ENCODE measurements around the gene OR12D1. TPM values are rescaled to one million over a fixed set of nuclear protein-coding genes. Genes with fewer than 3 reads are reported as not detected.

The OR12D1 gene
- total and polyA plus RNA-seq, 2 of the 4 experiments (the other 2 are of a cell fraction): not detected

DNA sequence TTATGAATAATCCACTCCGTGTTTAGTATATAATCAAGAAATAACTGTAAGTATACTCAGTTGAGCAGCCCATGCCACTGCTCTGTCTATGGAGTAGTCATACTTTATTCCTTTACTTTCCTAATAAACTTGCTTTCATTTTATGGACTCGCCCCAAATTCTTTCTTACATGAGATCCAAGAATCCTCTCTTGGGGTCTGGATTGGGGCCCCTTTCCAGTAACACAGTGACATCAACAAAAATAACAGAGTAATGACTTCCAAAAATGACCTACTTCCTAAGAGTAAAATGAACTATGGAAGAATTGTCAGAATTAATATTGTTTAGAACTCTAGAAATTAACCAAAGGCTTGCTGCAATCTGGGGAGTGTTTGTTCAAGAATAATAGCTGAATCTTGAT lies 51.1 kb downstream of the OR12D1 start:
- WGBS, 2 experiments (ENCODE audit: extremely low coverage in 2 of 2, insufficient read length in 1 of 2): no CpG with 5 or more reads among the region's 2 CpGs
- H3K56ac ChIP-seq (ENCODE audit: extremely low read depth, insufficient read depth, low read length): no peak overlapping the region
- in situ Hi-C loops (cut with MboI; ENCODE audit: low sequenced_read_pairs): no loop called here
- CTCF ChIA-PET: no interaction called here
- no peak overlapping the region for H3K27ac ChIP-seq (ENCODE audit: insufficient read depth, low read length)
- H3K9ac ChIP-seq (ENCODE audit: low read depth, low read length): no peak overlapping the region
- intact Hi-C loops (cut with micrococcal nuclease): no loop called here
- DNase-seq (no peak), ATAC-seq (ENCODE audit: low read depth) (no peak)
- no peak overlapping the region for H3K18ac ChIP-seq (ENCODE audit: low read depth, low read length)
- BruUV-seq (replicated peaks): no TSS peak
- no peak overlapping the region for H3K4me3 ChIP-seq (ENCODE audit: insufficient read depth, low read depth, low read length)
- H4K5ac ChIP-seq (ENCODE audit: low read depth, low read length): no peak overlapping the region
- H2AK5ac ChIP-seq (ENCODE audit: low read depth, low read length): no peak overlapping the region
- H2AK9ac ChIP-seq (replicated peaks; ENCODE audit: low read depth, low read length, poor library complexity): no peak overlapping the region
- H3K9me3 ChIP-seq (ENCODE audit: control insufficient read depth, insufficient read depth, low read length): peaks cover 14% of the 10 kb centered on the region
- H3K4me1 ChIP-seq (ENCODE audit: control insufficient read depth, insufficient read depth, low read length): no peaks in the 10 kb centered on the region
- POLR2A ChIA-PET (ENCODE audit: unreplicated experiment): no interaction called here
- no peak overlapping the region for H3K23ac ChIP-seq (ENCODE audit: low read depth, low read length)
- no peak overlapping the region for H4K8ac ChIP-seq (ENCODE audit: low read depth in 2 of 2, low read length in 2 of 2)
- H3K36me3 ChIP-seq (ENCODE audit: control insufficient read depth, insufficient read depth, low read length): no peaks in the 10 kb centered on the region
- H4K91ac ChIP-seq (ENCODE audit: insufficient read depth, low read depth, low read length): no peak overlapping the region
- H2AFZ ChIP-seq (replicated peaks; ENCODE audit: low read length, poor library complexity): no peak overlapping the region
- TF ChIP-seq RCOR1 (IDR thresholded peaks at IDR 0.05; ENCODE audit: insufficient replicate concordance, low read length) (no peak), RFX5 (IDR thresholded peaks at IDR 0.05; ENCODE audit: low read depth, low read length) (no peak), RAD21 (IDR thresholded peaks at IDR 0.05; ENCODE audit: low read length) (no peak)
- H2BK20ac ChIP-seq (ENCODE audit: low read depth, low read length): no peak overlapping the region
- H3K14ac ChIP-seq (replicated peaks; ENCODE audit: low read depth, low read length): no peak overlapping the region
- H2BK5ac ChIP-seq (ENCODE audit: low read depth, low read length, poor library complexity, severe bottlenecking): no peak overlapping the region
- dilution Hi-C loops (cut with HindIII; ENCODE audit: low sequenced_read_pairs, unreplicated experiment): no loop called here
- H3K79me1 ChIP-seq (ENCODE audit: low read depth in 1 of 2, low read length in 2 of 2): no peaks in the 10 kb centered on the region
- no peak overlapping the region for H2BK15ac ChIP-seq (ENCODE audit: low read depth, low read length)
- no peak overlapping the region for H3K4me2 ChIP-seq (ENCODE audit: low read depth, low read length)
- no peaks in the 10 kb centered on the region for H4K20me1 ChIP-seq (ENCODE audit: insufficient read depth, low read length)
- H3K9me1 ChIP-seq (ENCODE audit: insufficient read depth, low read length): no peaks in the 10 kb centered on the region
- no peak overlapping the region for H2BK120ac ChIP-seq (ENCODE audit: low read depth, low read length)
- H3K27me3 ChIP-seq (ENCODE audit: control insufficient read depth, insufficient read depth, low read length): no peaks in the 10 kb centered on the region
- no peak overlapping the region for H3K4ac ChIP-seq (ENCODE audit: low read depth, low read length)

Measured in IMR-90 (cell line).